OCI-LY1 (cell line): Measurements from ENCODE around the gene TEAD3.

Experiments used
- H2AFZ ChIP-seq: fragments of 200-600 bp; sonication (generic), shearing (Covaris generic); 2 replicates; pipeline ENCODE4 v1.6.0; 2014; ENCODE audit warnings: antibody characterized with exemption, mild to moderate bottlenecking, low read length
- H3F3A ChIP-seq: fragments of 200-600 bp; sonication (generic), shearing (Covaris generic); 2 replicates; pipeline ENCODE4 v1.6.0; 2014; ENCODE audit warnings: mild to moderate bottlenecking, antibody characterized with exemption, low read length, moderate library complexity; ENCODE audit not compliant: insufficient read depth
- H3K27ac ChIP-seq: fragments of 200-600 bp; sonication (generic); 2 replicates; pipeline ENCODE4 v1.5.1; 2014; ENCODE audit warnings: low read length, mixed run types, mild to moderate bottlenecking, low read depth; ENCODE audit not compliant: poor library complexity, severe bottlenecking
- H3K27me3 ChIP-seq: fragments of 200-600 bp; sonication (generic); 2 replicates; pipeline ENCODE4 v1.6.0; 2014; ENCODE audit warnings: antibody characterized with exemption, mild to moderate bottlenecking, low read length, moderate library complexity; ENCODE audit not compliant: insufficient read depth
- H3K36me3 ChIP-seq: fragments of 200-600 bp; sonication (generic); 2 replicates; pipeline ENCODE4 v1.6.1; 2014; ENCODE audit warnings: mild to moderate bottlenecking, antibody characterized with exemption, low read length, moderate library complexity, mixed read lengths; ENCODE audit not compliant: insufficient read depth
- H3K4me1 ChIP-seq: fragments of 200-600 bp; sonication (generic); 2 replicates; pipeline ENCODE4 v1.5.1; 2014; ENCODE audit warnings: mild to moderate bottlenecking, low read length, moderate library complexity; ENCODE audit not compliant: insufficient read depth, severe bottlenecking
- H3K4me2 ChIP-seq: fragments of 200-600 bp; sonication (generic), shearing (Covaris generic); 2 replicates; pipeline ENCODE4 v1.6.1; 2014; ENCODE audit warnings: low read length
- H3K4me3 ChIP-seq: fragments of 200-600 bp; sonication (generic); 2 replicates; pipeline ENCODE4 v1.5.1; 2014; ENCODE audit warnings: low read length, low read depth, mild to moderate bottlenecking, mixed read lengths; ENCODE audit not compliant: poor library complexity, severe bottlenecking
- H3K79me2 ChIP-seq: fragments of 200-600 bp; shearing (Covaris generic); 2 replicates; pipeline ENCODE4 v1.6.1; 2016; ENCODE audit warnings: mixed run types, low read length, mixed read lengths; ENCODE audit not compliant: insufficient read depth
- H3K9ac ChIP-seq: fragments of 200-600 bp; sonication (generic), shearing (Covaris generic); 2 replicates; pipeline ENCODE4 v1.6.1; 2014; ENCODE audit warnings: mild to moderate bottlenecking, low read length, mixed read lengths
- H3K9me2 ChIP-seq: fragments of 200-600 bp; sonication (generic), shearing (Covaris generic); 2 replicates; pipeline ENCODE4 v1.6.1; 2014; ENCODE audit warnings: low read depth, mild to moderate bottlenecking, low read length, mixed read lengths
- H3K9me3 ChIP-seq: fragments of 200-600 bp; shearing (Covaris generic); 2 replicates; pipeline ENCODE4 v1.6.1; 2014; ENCODE audit warnings: low read length, mixed read lengths
- H4K20me1 ChIP-seq: fragments of 200-600 bp; sonication (generic), shearing (Covaris generic); 2 replicates; pipeline ENCODE4 v1.6.0; 2016; ENCODE audit warnings: mild to moderate bottlenecking, low read length; ENCODE audit not compliant: insufficient read depth
- EZH2 ChIP-seq: fragments of 200-600 bp; sonication (generic), shearing (Covaris generic); IDR thresholded peaks from 2 replicates; pipeline ENCODE4 v1.8.0; 2017; ENCODE audit warnings: borderline replicate concordance, mixed run types, mild to moderate bottlenecking, antibody characterized with exemption, low read length, moderate library complexity, mixed read lengths
- TF ChIP-seq, protein P1 (sequence below): fragments of 200-600 bp; sonication (generic), shearing (Covaris generic); IDR thresholded peaks from 2 replicates; pipeline ENCODE4 v1.5.1; 2017; ENCODE audit warnings: mild to moderate bottlenecking, antibody characterized with exemption, low read length, moderate library complexity, mixed read lengths

Gene TEAD3

DNA sequence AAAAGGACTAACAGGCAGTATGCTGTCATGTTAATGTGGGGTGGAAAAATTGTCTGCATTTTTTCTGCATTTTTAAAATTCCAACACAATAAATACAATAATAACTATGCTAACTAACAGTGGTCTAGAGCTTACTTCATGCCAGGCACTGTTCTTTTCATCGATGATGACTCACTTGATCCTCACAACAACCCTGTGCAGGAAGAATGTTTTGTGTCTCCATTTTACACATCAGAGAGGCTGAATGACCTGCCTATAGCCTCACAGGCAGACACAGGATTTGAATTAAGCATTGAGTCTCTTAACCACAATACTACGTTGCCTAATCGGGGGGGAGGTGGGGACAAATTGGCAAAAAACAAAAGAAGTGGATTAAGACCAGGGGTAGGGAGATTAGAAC is 71.6 kb downstream of the TEAD3 start:
- H3K27ac ChIP-seq, result no peak overlapping the region
- H3K4me1 ChIP-seq, result no peaks in the 10 kb centered on the region
- H2AFZ ChIP-seq, result no peak overlapping the region
- no peaks in the 10 kb centered on the region for H3K27me3 ChIP-seq
- peaks cover 10% of the 10 kb centered on the region for H3K9me3 ChIP-seq
- H3K9ac ChIP-seq, result no peak overlapping the region
- no peaks in the 10 kb centered on the region for H3K9me2 ChIP-seq
- H4K20me1 ChIP-seq, result no peaks in the 10 kb centered on the region
- H3F3A ChIP-seq, result no peaks in the 10 kb centered on the region
- H3K4me2 ChIP-seq, result no peak overlapping the region
- H3K79me2 ChIP-seq, result no peaks in the 10 kb centered on the region
- no peak overlapping the region for H3K4me3 ChIP-seq
- TF ChIP-seq, protein P1, sequence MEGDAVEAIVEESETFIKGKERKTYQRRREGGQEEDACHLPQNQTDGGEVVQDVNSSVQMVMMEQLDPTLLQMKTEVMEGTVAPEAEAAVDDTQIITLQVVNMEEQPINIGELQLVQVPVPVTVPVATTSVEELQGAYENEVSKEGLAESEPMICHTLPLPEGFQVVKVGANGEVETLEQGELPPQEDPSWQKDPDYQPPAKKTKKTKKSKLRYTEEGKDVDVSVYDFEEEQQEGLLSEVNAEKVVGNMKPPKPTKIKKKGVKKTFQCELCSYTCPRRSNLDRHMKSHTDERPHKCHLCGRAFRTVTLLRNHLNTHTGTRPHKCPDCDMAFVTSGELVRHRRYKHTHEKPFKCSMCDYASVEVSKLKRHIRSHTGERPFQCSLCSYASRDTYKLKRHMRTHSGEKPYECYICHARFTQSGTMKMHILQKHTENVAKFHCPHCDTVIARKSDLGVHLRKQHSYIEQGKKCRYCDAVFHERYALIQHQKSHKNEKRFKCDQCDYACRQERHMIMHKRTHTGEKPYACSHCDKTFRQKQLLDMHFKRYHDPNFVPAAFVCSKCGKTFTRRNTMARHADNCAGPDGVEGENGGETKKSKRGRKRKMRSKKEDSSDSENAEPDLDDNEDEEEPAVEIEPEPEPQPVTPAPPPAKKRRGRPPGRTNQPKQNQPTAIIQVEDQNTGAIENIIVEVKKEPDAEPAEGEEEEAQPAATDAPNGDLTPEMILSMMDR, result no peak
- no peak for TF ChIP-seq EZH2
- H3K36me3 ChIP-seq, result no peaks in the 10 kb centered on the region; the same call in none of the 2 replicates
